Epithelial cell of proximal tubule (primary cell): Measurements from ENCODE around the gene TNFRSF13B. TPM values are rescaled to one million over a fixed set of nuclear protein-coding genes. Genes with fewer than 3 reads are reported as not detected.

Experiments used
- DNase-seq: peaks from one replicate; pipeline ENCODE4 v3.0.0-alpha.2; 2011; ENCODE audit warnings: low read depth
- H3K4me3 ChIP-seq: 2 replicates; pipeline ENCODE4 v1.5.1; 2011; ENCODE audit warnings: low read depth, mild to moderate bottlenecking, low read length
- CTCF ChIP-seq: conservative IDR thresholded peaks from 2 replicates; pipeline ENCODE4 v1.5.1; 2012; ENCODE audit warnings: low read depth, mild to moderate bottlenecking, low read length
- total RNA-seq: library from RNA; depleted of rRNA; stranded (reverse); fragments of >200 nt; gene quantifications from 2 replicates; pipeline ENCODE4 v1.2.3, GENCODE V29; 2015

TNFRSF13B gene
- total RNA-seq, 1 donor from 2014 or later = not detected

GRCh38 chr17:16917671-16918394 is 54.1 kb downstream of the TNFRSF13B start:
- DNase-seq = no peak
- H3K4me3 ChIP-seq = no peak overlapping the region
- no peak for TF ChIP-seq CTCF

DNA sequence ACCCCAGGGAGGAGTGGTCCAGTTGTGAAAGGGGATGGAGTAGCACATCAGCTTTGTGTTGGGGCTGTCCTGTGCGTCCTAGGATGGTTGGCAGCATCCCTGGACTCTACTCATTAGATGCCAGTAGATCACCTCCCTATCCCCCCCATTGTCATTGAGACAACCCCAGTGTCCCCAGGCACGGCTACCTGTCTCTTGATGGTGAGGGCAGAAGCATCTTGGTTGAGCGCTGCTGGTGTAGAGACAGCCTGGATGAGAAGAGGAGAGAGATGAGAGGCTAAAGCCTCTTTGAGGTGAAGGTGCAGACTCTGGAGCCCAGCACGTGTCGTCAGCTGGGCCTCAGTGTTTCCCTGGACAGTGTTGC is 55.4 kb downstream of the TNFRSF13B start:
- DNase-seq = no peak
- no peak for TF ChIP-seq CTCF

GRCh38 chr17:16915752-16916556 is 56.0 kb downstream of the TNFRSF13B start:
- DNase-seq = no peak
- H3K4me3 ChIP-seq = no peak overlapping the region
- TF ChIP-seq CTCF = peak; percentile 58

More for the DNA sequence above, 55.4 kb downstream of the TNFRSF13B start:
- no peak overlapping the region for H3K4me3 ChIP-seq

GRCh38 chr17:16913463-16913862 is 58.5 kb downstream of the TNFRSF13B start:
- no peak for TF ChIP-seq CTCF
- H3K4me3 ChIP-seq = no peak overlapping the region
- DNase-seq = no peak

DNA sequence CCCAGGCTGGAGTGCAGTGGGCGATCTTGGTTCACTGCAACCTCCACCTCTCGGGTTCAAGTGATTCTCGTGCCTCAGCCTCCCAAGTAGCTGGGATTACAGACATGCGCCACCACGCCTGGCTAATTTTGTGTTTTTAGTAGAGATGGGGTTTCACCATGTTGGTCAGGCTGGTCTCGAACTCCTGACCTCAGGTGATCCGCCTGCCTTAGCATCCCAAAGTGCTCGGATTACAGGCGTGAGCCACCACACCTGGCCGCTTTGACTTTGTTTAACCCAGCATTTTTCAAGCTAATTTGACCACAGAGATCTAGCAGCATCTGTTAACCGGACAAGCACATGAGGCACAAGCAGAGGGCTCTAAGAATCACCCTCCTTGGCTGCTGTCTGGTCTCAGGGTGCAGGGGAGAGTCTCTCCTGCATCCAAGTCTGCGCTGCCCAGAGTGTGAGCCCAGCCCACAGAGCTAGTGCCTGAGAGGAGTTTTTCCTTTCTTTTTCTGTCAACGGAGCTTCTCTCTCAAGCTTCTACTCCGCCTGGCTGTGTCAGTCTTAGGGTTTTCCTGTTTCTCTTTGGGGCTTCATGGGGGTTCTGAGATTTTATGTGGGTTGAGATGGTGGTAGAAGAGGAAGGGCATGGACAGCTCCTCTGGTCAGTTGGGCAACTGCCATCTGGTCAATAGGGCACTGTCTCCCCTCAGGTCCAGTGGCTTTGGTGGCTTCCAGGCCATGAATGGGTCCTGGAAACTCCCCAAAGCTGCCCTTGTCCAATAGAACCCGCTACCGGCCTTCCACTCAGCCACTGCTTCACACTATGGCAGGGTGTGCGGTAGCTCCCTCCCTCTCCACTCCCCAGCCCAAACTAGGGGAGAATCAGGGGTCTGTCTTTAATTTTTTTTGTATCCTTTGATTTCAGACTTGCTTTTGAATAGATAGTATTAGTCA is 59.6 kb downstream of the TNFRSF13B start:
- no peak for DNase-seq
- H3K4me3 ChIP-seq = no peak overlapping the region
- TF ChIP-seq CTCF = no peak

DNA sequence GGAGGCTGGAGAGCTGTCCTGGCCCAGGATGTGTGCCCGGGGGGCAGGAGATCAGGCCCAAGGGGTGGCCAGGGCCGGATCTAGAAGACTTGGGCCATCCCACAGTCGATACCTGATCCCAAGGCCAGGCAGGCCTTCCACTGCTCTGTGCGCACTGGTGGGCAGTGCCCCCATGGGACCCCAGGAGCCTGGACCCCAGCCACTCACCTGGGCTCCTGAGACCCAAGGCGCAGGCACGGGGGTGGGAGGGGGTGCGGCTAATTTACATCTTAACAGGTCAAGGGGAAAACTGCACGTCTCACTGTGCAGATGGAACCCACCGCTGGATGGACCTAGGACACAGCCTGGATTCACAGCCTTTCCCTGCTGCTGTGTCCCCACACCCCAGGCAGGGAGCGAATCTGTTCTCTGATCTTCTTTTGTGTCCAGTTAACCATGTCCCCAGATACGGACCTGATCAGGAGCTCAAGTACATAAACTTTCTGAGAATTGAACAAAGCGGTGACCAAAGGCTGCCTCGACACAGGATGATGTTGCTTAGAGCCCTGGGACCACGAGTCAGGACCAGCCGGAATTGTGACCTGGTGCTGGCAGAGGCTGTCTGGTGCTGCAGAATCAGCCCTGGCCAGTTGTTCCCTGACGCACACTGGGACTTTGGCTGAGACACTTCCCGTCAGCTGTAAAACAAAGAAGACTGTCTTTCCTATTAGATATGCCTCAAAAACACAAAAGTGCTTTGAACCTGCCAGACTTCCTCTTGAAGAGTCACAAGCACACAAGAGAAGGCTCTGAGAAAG is 60.6 kb downstream of the TNFRSF13B start:
- no peak for DNase-seq
- no peak overlapping the region for H3K4me3 ChIP-seq
- TF ChIP-seq CTCF = no peak
